Coronary artery (tissue), 2 donors: ENCODE data around the gene IRAK1.

Experiments used
- DNase-seq: peaks from one replicate; pipeline ENCODE4 v3.0.0-alpha.2; 2017; ENCODE audit warnings: low spot score
- H3K27ac ChIP-seq, 2 donors: fragments of 200-600 bp; sonication (generic); one replicate each; pipeline ENCODE4 v1.5.1; 2016 to 2019
- H3K4me3 ChIP-seq: fragments of 200-600 bp; sonication (generic); 2 replicates; pipeline ENCODE4 v1.5.1; 2016; ENCODE audit warnings: mild to moderate bottlenecking, moderate library complexity
- TF ChIP-seq, protein P1 (sequence below): fragments of 200-600 bp; sonication (generic); IDR thresholded peaks from one replicate; pipeline ENCODE4 v1.5.1; 2019; ENCODE audit warnings: antibody characterized with exemption

The IRAK1 gene

DNA sequence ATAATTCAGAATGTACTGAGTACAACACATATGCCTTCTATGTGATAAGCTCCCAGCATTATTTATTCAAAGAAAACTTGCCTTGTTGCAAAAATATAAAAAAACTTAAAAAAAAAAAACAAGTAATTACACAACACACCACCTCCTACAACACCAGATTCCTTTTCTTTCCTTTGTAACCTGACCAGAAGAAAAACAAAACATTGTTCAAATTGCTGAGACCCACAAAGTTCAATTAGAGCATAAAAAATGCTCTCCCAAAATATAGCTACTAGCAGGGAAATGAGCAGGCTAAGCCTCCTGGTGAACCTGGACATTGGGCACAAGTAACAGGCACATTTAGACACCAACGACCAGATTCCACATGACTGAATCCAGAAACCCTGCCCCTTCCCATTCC lies 39.5 kb upstream of the IRAK1 start:
- Histone ChIP-seq H3K27ac (no peak overlapping the region), H3K4me3 (no peak overlapping the region)
- no peak for DNase-seq
- TF ChIP-seq, protein P1, sequence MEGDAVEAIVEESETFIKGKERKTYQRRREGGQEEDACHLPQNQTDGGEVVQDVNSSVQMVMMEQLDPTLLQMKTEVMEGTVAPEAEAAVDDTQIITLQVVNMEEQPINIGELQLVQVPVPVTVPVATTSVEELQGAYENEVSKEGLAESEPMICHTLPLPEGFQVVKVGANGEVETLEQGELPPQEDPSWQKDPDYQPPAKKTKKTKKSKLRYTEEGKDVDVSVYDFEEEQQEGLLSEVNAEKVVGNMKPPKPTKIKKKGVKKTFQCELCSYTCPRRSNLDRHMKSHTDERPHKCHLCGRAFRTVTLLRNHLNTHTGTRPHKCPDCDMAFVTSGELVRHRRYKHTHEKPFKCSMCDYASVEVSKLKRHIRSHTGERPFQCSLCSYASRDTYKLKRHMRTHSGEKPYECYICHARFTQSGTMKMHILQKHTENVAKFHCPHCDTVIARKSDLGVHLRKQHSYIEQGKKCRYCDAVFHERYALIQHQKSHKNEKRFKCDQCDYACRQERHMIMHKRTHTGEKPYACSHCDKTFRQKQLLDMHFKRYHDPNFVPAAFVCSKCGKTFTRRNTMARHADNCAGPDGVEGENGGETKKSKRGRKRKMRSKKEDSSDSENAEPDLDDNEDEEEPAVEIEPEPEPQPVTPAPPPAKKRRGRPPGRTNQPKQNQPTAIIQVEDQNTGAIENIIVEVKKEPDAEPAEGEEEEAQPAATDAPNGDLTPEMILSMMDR, result no peak

DNA sequence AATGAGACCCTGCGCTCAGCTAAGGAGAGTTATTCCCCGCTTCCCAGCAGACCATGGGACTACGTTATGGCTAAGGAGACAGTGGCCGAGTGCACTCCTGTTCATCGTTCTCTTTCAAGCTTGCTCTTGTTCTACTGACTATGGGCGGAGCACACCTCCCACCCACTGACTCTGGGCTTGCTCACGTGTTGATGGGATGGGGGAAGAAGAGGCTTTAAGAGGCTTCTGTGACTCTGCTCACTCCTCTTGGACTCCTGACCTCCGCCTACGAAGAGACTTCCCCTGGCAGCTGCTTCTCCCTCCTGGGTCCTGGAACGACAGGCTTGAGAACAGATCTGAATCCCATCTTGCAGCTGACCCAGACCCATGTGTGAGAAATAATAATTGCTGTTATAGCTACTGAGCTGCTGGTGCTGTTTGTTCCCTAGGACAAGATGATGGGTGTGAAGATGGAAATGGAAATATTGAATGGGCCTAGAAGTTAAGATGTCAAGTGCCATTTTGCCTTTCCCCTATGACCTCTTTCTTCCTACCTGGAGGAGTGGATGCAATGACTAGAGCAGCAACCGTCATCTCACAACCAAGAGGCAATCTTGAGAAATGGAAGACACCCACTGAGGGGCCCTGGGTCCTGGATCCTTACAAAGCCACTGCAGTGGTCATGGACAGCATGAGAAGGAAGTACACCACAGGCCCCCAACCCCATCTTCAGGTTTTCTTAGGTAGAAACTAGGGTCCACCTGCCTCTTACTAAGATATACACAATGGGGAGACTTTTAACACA lies 38.7 kb upstream of the IRAK1 start:
- DNase-seq, result no peak
- Histone ChIP-seq H3K4me3 (no peak overlapping the region), H3K27ac (no peak overlapping the region)
- TF ChIP-seq, protein P1, result no peak

DNA sequence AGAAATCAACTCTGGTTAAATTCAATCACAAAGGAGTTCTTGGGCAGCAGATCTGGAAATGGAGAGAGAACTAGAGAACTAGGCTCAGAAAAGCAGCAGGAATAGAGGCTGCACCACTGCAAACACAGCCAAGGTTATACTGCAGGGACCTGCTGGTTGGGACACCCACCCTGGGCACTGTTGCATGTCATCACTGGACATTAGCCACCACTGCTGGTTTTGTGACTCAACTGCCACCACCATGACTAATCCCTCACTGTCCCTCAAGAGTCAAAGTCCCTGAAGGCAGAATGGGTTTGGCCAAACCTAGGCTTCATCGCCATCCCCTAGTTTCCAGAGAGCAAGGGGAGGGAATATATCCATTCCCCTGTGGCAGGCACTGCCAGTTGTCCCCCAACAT lies 38.1 kb upstream of the IRAK1 start:
- no peak overlapping the region for H3K27ac ChIP-seq
- no peak for DNase-seq

GRCh38 chrX:154056770-154057241 lies 37.1 kb upstream of the IRAK1 start:
- Histone ChIP-seq H3K4me3 (no peak overlapping the region), H3K27ac (no peak overlapping the region)
- DNase-seq, result no peak
- TF ChIP-seq, protein P1, result no peak

More for the DNA sequence above, 38.1 kb upstream of the IRAK1 start:
- H3K4me3 ChIP-seq, result no peak overlapping the region
- TF ChIP-seq, protein P1, result no peak

GRCh38 chrX:154051201-154051810 lies 31.6 kb upstream of the IRAK1 start:
- TF ChIP-seq, protein P1, result peak; percentile 64
- H3K27ac ChIP-seq, result no peak overlapping the region
- DNase-seq, result no peak
- no peak overlapping the region for H3K4me3 ChIP-seq

DNA sequence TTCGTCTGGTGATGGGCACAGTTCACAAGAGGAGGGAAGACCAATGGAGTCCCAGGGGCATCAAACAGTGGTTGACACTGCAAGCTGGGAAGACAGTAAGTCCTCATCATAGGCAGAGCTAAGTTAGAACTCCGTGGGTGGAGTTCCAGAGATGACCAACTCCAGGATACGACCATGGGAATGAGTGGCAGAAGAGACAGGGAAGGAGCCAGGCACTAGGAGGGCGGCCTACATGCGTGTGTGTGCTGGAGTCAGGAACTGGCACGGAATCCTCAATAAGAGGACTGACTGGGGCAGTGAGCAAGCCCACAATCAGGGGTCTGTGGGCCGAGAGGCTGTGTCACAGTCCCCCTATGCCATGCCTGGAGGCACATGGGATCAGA lies 30.4 kb upstream of the IRAK1 start:
- TF ChIP-seq, protein P1, result no peak
- Histone ChIP-seq H3K4me3 (no peak overlapping the region), H3K27ac (peak overlapping the region in 1 of 2 donors; percentile 57)
- DNase-seq, result no peak
